ENCODE data around the gene LLGL2.

- TF ChIP-seq CTCF (IDR thresholded peaks at IDR 0.05), result no peak
- no peak for TF ChIP-seq EP300 (IDR thresholded peaks at IDR 0.05)
These were observed 11.1 kb upstream of the LLGL2 start for GRCh38 chr17:75514299-75514918.
